ENCODE results near the gene KMT5B.

Gene KMT5B

GRCh38 chr11:68223275-68223674, 10.2 kb upstream of the KMT5B start:
- no peak for DNase-seq

GRCh38 chr11:68221406-68221805, 8.3 kb upstream of the KMT5B start:
- no peak for DNase-seq
- in situ Hi-C loops (cut with MboI; ENCODE audit: low pct_unique_long_range_greater_than_20kb, low sequenced_read_pairs): no loop called here

More at GRCh38 chr11:68223275-68223674, 10.2 kb upstream of the KMT5B start:
- in situ Hi-C loops (cut with MboI; ENCODE audit: low pct_unique_long_range_greater_than_20kb, low sequenced_read_pairs): no loop called here

- no peak for DNase-seq
- in situ Hi-C loops (cut with MboI; ENCODE audit: low pct_unique_long_range_greater_than_20kb, low sequenced_read_pairs): no loop called here
Observed at GRCh38 chr11:68216171-68216938, 3.3 kb upstream of the KMT5B start.

- no peak for DNase-seq
- in situ Hi-C loops (cut with MboI; ENCODE audit: low pct_unique_long_range_greater_than_20kb, low sequenced_read_pairs): no loop called here
Observed at GRCh38 chr11:68215524-68216170, 2.6 kb upstream of the KMT5B start.

- in situ Hi-C loops (cut with MboI; ENCODE audit: low pct_unique_long_range_greater_than_20kb, low sequenced_read_pairs): no loop called here
Observed at GRCh38 chr11:68215087-68215445, 2.0 kb upstream of the KMT5B start.

GRCh38 chr11:68214173-68215086, 1.3 kb upstream of the KMT5B start:
- no peak for DNase-seq
- in situ Hi-C loops (cut with MboI; ENCODE audit: low pct_unique_long_range_greater_than_20kb, low sequenced_read_pairs): no loop called here

More at GRCh38 chr11:68215087-68215445, 2.0 kb upstream of the KMT5B start:
- DNase-seq: peak; percentile 15

GRCh38 chr11:68213555-68214172, 568 bp upstream of the KMT5B start:
- in situ Hi-C loops (cut with MboI; ENCODE audit: low pct_unique_long_range_greater_than_20kb, low sequenced_read_pairs): no loop called here
- peak; percentile 91 for DNase-seq

- peak; percentile 72 for DNase-seq
- in situ Hi-C loops (cut with MboI; ENCODE audit: low pct_unique_long_range_greater_than_20kb, low sequenced_read_pairs): no loop called here
Observed at GRCh38 chr11:68212421-68213134, 518 bp downstream of the KMT5B start.

- no peak for DNase-seq
- in situ Hi-C loops (cut with MboI; ENCODE audit: low pct_unique_long_range_greater_than_20kb, low sequenced_read_pairs): no loop called here
Observed at GRCh38 chr11:68211546-68211945, 1.6 kb downstream of the KMT5B start.

GRCh38 chr11:68206211-68206610, 6.9 kb downstream of the KMT5B start:
- in situ Hi-C loops (cut with MboI; ENCODE audit: low pct_unique_long_range_greater_than_20kb, low sequenced_read_pairs): no loop called here
- peak; percentile 77 for DNase-seq

GRCh38 chr11:68204402-68204801, 8.7 kb downstream of the KMT5B start:
- in situ Hi-C loops (cut with MboI; ENCODE audit: low pct_unique_long_range_greater_than_20kb, low sequenced_read_pairs): no loop called here
- DNase-seq: no peak

GRCh38 chr11:68202165-68202564, 10.9 kb downstream of the KMT5B start:
- in situ Hi-C loops (cut with MboI; ENCODE audit: low pct_unique_long_range_greater_than_20kb, low sequenced_read_pairs): no loop called here
- no peak for DNase-seq

- DNase-seq: no peak
- in situ Hi-C loops (cut with MboI; ENCODE audit: low pct_unique_long_range_greater_than_20kb, low sequenced_read_pairs): no loop called here
Observed at GRCh38 chr11:68201492-68201891, 11.6 kb downstream of the KMT5B start.

- DNase-seq: no peak
- in situ Hi-C loops (cut with MboI; ENCODE audit: low pct_unique_long_range_greater_than_20kb, low sequenced_read_pairs): no loop called here
Observed at GRCh38 chr11:68200639-68201038, 12.5 kb downstream of the KMT5B start.

GRCh38 chr11:68199295-68199987, 13.7 kb downstream of the KMT5B start:
- in situ Hi-C loops (cut with MboI; ENCODE audit: low pct_unique_long_range_greater_than_20kb, low sequenced_read_pairs): no loop called here
- no peak for DNase-seq

GRCh38 chr11:68196219-68196618, 16.9 kb downstream of the KMT5B start:
- DNase-seq: no peak
- in situ Hi-C loops (cut with MboI; ENCODE audit: low pct_unique_long_range_greater_than_20kb, low sequenced_read_pairs): no loop called here

- no peak for DNase-seq
- in situ Hi-C loops (cut with MboI; ENCODE audit: low pct_unique_long_range_greater_than_20kb, low sequenced_read_pairs): no loop called here
Observed at GRCh38 chr11:68194675-68195294, 18.3 kb downstream of the KMT5B start.

- in situ Hi-C loops (cut with MboI; ENCODE audit: low pct_unique_long_range_greater_than_20kb, low sequenced_read_pairs): no loop called here
- no peak for DNase-seq
Observed at GRCh38 chr11:68193018-68193417, 20.1 kb downstream of the KMT5B start.

All from KBM-7 (cell line).